ENCODE data around the gene HSPA9.

DNA sequence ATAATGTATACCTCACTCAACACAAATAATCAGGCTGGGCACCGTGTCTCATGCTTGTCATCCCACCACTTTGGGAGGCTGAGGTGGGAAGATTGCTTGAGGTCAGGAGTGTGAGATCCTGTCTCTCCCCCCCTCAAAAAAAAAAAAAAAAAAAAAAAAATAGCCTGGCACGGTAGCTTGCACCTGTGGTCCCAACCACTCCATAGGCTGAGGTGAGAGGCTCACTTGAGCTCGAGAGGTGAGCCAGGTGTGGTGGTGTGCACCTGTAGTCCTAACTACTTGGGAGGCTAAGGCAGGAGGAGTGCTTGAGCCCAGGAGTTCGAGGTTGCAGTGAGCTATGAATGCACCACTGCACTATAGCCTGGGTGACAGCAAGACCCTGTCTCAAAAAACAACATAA lies 22.5 kb downstream of the HSPA9 start:
- TF ChIP-seq POLR2A (IDR thresholded peaks at IDR 0.05): no peak
- TF ChIP-seq, protein P1, sequence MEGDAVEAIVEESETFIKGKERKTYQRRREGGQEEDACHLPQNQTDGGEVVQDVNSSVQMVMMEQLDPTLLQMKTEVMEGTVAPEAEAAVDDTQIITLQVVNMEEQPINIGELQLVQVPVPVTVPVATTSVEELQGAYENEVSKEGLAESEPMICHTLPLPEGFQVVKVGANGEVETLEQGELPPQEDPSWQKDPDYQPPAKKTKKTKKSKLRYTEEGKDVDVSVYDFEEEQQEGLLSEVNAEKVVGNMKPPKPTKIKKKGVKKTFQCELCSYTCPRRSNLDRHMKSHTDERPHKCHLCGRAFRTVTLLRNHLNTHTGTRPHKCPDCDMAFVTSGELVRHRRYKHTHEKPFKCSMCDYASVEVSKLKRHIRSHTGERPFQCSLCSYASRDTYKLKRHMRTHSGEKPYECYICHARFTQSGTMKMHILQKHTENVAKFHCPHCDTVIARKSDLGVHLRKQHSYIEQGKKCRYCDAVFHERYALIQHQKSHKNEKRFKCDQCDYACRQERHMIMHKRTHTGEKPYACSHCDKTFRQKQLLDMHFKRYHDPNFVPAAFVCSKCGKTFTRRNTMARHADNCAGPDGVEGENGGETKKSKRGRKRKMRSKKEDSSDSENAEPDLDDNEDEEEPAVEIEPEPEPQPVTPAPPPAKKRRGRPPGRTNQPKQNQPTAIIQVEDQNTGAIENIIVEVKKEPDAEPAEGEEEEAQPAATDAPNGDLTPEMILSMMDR (IDR thresholded peaks at IDR 0.05): no peak
- TF ChIP-seq POLR2AphosphoS5 (IDR thresholded peaks at IDR 0.05): no peak
- no peak for TF ChIP-seq EP300 (IDR thresholded peaks at IDR 0.05)

Data from stomach (tissue), 4 donors.